ENCODE data around the gene CHAF1A. TPM values are rescaled to one million over a fixed set of nuclear protein-coding genes. Genes with fewer than 3 reads are reported as not detected.

CHAF1A gene
- total RNA-seq, 1 experiment from 2014 or later = 30.0 TPM

- H2AFZ ChIP-seq = no peak overlapping the region
- DNase-seq = no peak
- H3K27me3 ChIP-seq (ENCODE audit: insufficient read depth, low read depth) = no peaks in the 10 kb centered on the region
- H3K36me3 ChIP-seq (ENCODE audit: low read depth) = no peaks in the 10 kb centered on the region
- TF ChIP-seq CTCF (conservative IDR thresholded peaks at IDR 0.05) (no peak), EZH2 (IDR thresholded peaks at IDR 0.05; ENCODE audit: low read depth) (no peak)
- H3K4me2 ChIP-seq = no peak overlapping the region
- H3K9me3 ChIP-seq (ENCODE audit: insufficient read depth, low read depth) = no peaks in the 10 kb centered on the region
- ChIA-PET CTCF (no interaction called here), POLR2A (ENCODE audit: unreplicated experiment) (no interaction called here)
- no peaks in the 10 kb centered on the region for H3K9me2 ChIP-seq (ENCODE audit: insufficient read depth)
- H3F3A ChIP-seq (ENCODE audit: insufficient read depth, low read depth) = peaks cover 6% of the 10 kb centered on the region; the same call in 1 of the 2 replicates
- intact Hi-C loops (cut with micrococcal nuclease; ENCODE audit: unreplicated experiment) = loop anchor here (5.0 kb wide), 1 partner anchor 182 kb away; the partner anchor contains the start of gene TNFAIP8L1
- H3K4me3 ChIP-seq = no peak overlapping the region
- peaks cover 20% of the 10 kb centered on the region for H3K79me2 ChIP-seq (ENCODE audit: low read depth)
- no peaks in the 10 kb centered on the region for H3K4me1 ChIP-seq (replicated peaks; ENCODE audit: insufficient read depth)
- no peak overlapping the region for H3K27ac ChIP-seq
- peaks cover 11% of the 10 kb centered on the region for H4K20me1 ChIP-seq (ENCODE audit: insufficient read depth)
- no TSS peak for BruUV-seq (replicated peaks)
Measured at GRCh38 chr19:4454747-4455718, 52.6 kb downstream of the CHAF1A start.

- peak overlapping the region; percentile 74 for H3K4me2 ChIP-seq
- CTCF ChIA-PET = interaction anchor here (0.7 kb wide), 1 partner anchor 185 kb away, joined by 4 read pairs; no protein-coding TSS in a partner anchor
- no peaks in the 10 kb centered on the region for H3K27me3 ChIP-seq (ENCODE audit: insufficient read depth, low read depth)
- no peaks in the 10 kb centered on the region for H3K9me3 ChIP-seq (ENCODE audit: insufficient read depth, low read depth)
- H2AFZ ChIP-seq = no peak overlapping the region
- no peak for TF ChIP-seq CTCF (conservative IDR thresholded peaks at IDR 0.05)
- TF ChIP-seq EZH2 (IDR thresholded peaks at IDR 0.05; ENCODE audit: low read depth) = no peak
- peaks cover 20% of the 10 kb centered on the region for H3K79me2 ChIP-seq (ENCODE audit: low read depth)
- H4K20me1 ChIP-seq (ENCODE audit: insufficient read depth) = peaks cover 11% of the 10 kb centered on the region
- no peak for DNase-seq
- H3K9me2 ChIP-seq (ENCODE audit: insufficient read depth) = no peaks in the 10 kb centered on the region
- POLR2A ChIA-PET (ENCODE audit: unreplicated experiment) = no interaction called here
- H3K27ac ChIP-seq = no peak overlapping the region
- H3K4me3 ChIP-seq = peak overlapping the region; percentile 64; the same call in 1 of the 2 replicates
- intact Hi-C loops (cut with micrococcal nuclease; ENCODE audit: unreplicated experiment) = loop anchor here (5.0 kb wide), 1 partner anchor 181 kb away; the partner anchor contains the start of gene TNFAIP8L1
- BruUV-seq (replicated peaks) = no TSS peak
- no peaks in the 10 kb centered on the region for H3K4me1 ChIP-seq (replicated peaks; ENCODE audit: insufficient read depth)
- H3K36me3 ChIP-seq (ENCODE audit: low read depth) = no peaks in the 10 kb centered on the region
- peaks cover 6% of the 10 kb centered on the region; the same call in 1 of the 2 replicates for H3F3A ChIP-seq (ENCODE audit: insufficient read depth, low read depth)
Measured at GRCh38 chr19:4455719-4456475, 53.5 kb downstream of the CHAF1A start.

GRCh38 chr19:4456476-4456842 lies 54.0 kb downstream of the CHAF1A start:
- TF ChIP-seq EZH2 (IDR thresholded peaks at IDR 0.05; ENCODE audit: low read depth) = no peak
- no peak for TF ChIP-seq CTCF (conservative IDR thresholded peaks at IDR 0.05)
- no peaks in the 10 kb centered on the region for H3K9me3 ChIP-seq (ENCODE audit: insufficient read depth, low read depth)
- H3K4me3 ChIP-seq = peak overlapping the region; percentile 64
- DNase-seq = no peak
- ChIA-PET POLR2A (ENCODE audit: unreplicated experiment) (no interaction called here), CTCF (interaction anchor here (0.7 kb wide), 1 partner anchor 185 kb away, joined by 4 read pairs; no protein-coding TSS in a partner anchor)
- intact Hi-C loops (cut with micrococcal nuclease; ENCODE audit: unreplicated experiment) = loop anchor here (5.0 kb wide), 1 partner anchor 181 kb away; the partner anchor contains the start of gene TNFAIP8L1
- no peaks in the 10 kb centered on the region for H3K27me3 ChIP-seq (ENCODE audit: insufficient read depth, low read depth)
- H2AFZ ChIP-seq = no peak overlapping the region
- peaks cover 20% of the 10 kb centered on the region for H3K79me2 ChIP-seq (ENCODE audit: low read depth)
- H3K27ac ChIP-seq = no peak overlapping the region
- no peaks in the 10 kb centered on the region for H3K9me2 ChIP-seq (ENCODE audit: insufficient read depth)
- no peaks in the 10 kb centered on the region for H3K36me3 ChIP-seq (ENCODE audit: low read depth)
- H3K4me1 ChIP-seq (replicated peaks; ENCODE audit: insufficient read depth) = no peaks in the 10 kb centered on the region
- H3F3A ChIP-seq (ENCODE audit: insufficient read depth, low read depth) = peaks cover 2% of the 10 kb centered on the region; the same call in 1 of the 2 replicates
- H4K20me1 ChIP-seq (ENCODE audit: insufficient read depth) = peaks cover 11% of the 10 kb centered on the region
- BruUV-seq (replicated peaks) = no TSS peak
- H3K4me2 ChIP-seq = peak overlapping the region; percentile 74

Measured in PC-9 (cell line).